ENCODE measurements around the gene TSPAN18.

GRCh38 chr11:44877571-44878497, 151.1 kb downstream of the TSPAN18 start:
- TF ChIP-seq, protein P1, sequence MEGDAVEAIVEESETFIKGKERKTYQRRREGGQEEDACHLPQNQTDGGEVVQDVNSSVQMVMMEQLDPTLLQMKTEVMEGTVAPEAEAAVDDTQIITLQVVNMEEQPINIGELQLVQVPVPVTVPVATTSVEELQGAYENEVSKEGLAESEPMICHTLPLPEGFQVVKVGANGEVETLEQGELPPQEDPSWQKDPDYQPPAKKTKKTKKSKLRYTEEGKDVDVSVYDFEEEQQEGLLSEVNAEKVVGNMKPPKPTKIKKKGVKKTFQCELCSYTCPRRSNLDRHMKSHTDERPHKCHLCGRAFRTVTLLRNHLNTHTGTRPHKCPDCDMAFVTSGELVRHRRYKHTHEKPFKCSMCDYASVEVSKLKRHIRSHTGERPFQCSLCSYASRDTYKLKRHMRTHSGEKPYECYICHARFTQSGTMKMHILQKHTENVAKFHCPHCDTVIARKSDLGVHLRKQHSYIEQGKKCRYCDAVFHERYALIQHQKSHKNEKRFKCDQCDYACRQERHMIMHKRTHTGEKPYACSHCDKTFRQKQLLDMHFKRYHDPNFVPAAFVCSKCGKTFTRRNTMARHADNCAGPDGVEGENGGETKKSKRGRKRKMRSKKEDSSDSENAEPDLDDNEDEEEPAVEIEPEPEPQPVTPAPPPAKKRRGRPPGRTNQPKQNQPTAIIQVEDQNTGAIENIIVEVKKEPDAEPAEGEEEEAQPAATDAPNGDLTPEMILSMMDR (IDR thresholded peaks at IDR 0.05): no peak
- no peak for TF ChIP-seq POLR2A (IDR thresholded peaks at IDR 0.05)
